Astrocyte of the hippocampus (primary cell): ENCODE results near the gene SCN5A.

Source experiments
- DNase-seq: peaks from one replicate; pipeline ENCODE4 v3.0.0; 2011; ENCODE audit warnings: low read depth, low spot score

SCN5A gene

DNA sequence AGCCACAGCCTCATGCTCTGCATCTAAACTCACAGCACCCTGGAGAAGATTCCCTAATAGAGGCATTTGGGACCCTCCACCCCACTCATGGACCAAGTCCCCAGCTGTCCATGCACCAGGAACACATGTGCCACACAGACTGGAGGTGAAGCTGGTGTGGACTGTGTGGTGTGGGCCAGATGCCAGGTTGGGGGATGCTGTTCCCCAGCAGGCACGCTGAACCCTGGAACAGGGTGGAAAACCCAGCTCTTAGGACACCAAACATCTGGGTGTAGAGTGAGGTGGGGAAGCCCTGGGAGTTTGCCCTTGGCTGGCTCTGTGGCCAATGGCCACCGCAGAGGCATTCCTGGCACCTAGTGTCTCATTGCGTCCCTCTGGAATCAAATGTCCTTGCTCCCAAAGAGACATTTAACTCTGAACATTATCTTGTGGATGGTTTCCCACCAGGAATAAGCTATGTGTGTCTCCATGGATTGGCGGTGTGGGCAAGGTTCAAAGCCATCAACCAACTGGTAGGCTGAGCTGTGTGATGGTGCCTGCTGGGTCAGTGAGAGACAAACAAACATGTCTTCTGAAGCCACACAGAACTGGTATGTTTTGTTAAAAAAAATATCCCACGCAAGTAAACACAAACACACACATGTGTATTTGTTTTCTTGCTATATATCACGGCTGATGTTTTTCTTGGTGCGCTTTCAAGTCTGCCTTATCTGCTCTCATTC is 88.3 kb downstream of the SCN5A start:
- DNase-seq: no peak

DNA sequence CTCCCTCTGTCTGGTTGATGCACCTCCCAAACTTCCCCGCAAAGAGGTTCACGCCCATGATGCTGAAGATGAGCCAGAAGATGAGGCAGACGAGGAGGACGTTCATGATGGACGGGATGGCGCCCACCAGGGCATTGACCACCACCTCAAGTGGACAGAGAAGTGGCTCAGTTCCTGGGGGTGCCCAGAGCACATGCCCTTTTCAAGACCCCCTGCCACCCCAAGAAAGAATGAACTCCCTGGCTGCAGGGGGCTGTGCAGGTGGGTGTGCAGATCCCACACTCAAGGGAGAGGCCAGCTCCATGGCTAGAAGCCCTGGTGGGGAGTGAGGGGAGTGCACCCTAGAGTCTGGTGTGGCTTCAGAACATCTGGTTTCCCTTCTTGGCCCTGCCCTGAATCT is 89.2 kb downstream of the SCN5A start:
- no peak for DNase-seq

DNA sequence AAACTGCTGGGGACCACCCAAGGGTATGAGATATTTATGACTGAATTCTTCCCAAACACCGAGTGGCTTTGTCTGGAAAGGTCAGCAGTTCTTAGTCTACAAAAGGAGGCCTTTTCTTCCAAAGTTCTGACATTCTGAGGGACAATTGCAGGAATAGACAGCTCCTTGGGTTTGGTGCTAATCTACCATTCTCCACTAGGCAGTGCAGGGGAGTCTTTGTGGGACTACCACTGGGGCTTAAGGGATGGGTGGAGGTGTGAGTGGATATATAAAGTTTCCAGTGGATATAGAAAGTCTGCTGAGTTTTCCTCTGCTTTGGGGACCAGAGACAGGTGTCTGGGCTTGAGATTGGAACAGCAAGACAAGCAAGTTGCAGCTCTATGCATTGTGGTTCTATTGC is 90.6 kb downstream of the SCN5A start:
- DNase-seq: no peak

DNA sequence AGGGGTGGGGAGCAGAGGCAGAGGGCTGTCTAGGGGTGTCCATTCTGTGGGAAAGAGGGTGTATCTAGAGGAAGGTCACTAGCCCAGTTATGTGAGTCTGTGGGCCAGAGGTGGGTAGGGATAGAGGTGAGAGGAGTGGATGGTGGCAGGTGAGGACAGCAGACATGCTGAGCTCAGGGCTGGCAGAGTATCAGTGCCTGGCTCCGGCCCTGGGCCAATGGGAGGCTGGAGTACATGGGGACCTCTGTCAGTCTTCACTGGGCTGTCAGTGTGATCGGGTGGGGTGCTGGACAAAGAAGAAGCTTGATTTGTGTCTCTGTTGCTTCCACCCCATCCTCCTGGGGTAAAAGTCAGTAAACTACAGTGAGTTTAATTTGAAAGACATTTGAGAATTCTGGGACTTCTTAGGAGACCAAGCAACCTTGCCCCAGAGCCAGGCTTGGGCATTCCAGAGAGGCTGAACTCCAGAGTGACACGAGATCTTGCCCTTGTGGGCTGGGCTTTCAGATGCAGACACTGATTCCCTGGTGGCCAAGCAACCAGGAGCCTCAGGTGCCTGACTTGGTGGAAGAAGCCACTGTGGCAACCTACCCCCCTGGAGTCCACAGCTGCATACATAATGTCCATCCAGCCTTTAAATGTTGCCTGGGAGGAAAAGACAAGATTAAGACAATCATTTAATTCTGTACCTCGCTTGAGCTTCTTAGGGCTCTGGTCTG is 92.7 kb downstream of the SCN5A start:
- DNase-seq: no peak

DNA sequence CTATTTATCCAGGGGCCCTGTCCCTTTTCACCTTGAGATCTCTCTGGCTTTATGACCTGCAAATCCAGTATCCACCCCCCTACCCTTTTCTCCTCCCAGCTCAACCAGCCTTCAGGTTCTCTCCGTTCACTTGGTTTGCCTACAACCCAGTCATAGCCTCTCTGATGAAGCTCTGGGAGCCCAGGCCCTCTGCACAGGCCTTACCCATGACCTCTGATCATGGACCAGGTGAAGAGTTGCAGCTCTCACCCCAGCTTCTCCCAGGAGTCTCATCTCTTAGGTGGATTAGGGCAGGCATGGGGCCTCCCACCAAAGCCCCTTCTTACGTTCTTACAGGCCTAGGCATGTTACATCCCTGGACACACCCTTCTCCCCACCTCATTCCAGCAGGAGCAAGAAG is 93.6 kb downstream of the SCN5A start:
- no peak for DNase-seq

DNA sequence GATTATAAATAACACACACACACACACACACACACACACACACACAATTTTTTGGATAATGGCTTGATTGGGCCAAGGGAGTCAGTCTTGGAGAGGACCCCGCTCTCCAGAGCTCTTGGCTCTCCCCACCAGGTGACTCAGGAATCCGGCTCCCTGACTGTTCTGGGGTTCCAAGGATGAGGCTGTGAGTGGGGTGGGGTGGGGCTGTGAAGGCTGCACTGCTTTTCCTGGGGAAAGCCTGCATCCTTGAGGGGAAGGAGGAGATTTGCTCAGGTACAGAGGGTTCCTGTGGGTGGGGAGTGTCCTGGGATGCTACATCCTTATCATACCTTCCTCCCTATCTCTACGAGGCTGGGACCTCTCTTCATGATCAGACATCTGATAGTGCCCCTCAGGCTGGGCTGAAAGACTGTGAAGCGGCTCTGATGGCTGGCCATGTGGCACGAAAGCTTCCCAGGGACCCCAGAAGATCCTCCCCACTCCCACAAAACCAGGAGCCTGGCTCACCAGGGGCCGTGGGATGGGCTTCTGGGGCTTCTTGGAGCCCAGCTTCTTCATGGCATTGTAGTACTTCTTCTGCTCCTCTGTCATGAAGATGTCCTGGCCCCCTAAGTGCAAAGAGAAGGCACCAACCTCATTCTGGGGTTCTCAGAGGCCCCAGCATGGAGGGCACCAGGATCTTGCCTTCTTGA is 94.2 kb downstream of the SCN5A start:
- no peak for DNase-seq

DNA sequence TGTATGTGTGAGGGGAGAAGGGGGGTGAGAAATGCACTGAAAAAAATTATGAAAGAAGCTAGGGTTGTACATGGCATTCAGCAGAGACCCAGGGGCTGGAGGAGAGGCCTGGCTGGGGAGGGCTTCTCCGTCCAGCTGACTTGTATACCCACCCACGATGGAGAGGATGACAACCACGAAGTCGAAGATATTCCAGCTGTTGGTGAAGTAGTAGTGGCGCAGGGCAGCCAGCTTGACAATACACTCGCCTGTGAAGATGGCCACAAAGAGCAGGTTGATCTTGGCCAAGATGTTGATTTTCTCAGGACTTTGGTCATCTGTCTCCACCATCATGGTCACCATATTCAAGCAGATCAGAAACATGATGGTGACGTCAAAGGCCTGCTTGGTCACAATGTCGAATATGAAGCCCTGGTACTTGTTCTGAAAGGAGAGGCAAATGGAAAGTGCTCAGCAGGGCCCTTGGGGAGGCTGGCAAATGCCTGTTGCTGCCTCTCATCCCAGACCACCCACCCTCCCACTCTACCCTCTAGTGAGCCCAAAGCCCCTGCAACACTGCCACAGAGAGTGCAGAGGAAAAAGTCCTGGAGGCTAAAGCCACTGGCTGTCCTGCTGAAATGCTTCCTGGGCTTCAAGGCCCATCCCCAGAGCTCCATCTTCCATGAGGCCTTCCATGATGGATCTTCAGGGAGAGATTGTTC is 95.2 kb downstream of the SCN5A start:
- DNase-seq: no peak

DNA sequence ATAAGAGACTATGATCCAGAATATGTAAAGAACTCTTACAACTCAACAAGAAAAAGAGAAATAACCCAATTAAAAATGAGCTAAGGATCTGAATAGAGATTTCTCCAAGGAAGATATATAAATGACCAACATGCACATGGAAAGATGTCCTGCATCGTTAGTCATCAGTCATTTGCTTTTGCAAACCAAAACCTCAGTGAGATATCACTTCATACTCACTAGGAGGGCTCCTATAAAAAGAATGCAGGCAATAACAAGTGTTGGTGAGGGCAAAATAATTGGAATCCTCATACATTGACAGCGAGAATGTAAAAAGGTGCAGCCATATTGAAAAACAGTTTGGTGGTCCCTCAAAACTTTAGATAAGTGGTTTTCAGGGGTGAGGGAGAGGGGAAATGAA is 96.4 kb downstream of the SCN5A start:
- DNase-seq: no peak

DNA sequence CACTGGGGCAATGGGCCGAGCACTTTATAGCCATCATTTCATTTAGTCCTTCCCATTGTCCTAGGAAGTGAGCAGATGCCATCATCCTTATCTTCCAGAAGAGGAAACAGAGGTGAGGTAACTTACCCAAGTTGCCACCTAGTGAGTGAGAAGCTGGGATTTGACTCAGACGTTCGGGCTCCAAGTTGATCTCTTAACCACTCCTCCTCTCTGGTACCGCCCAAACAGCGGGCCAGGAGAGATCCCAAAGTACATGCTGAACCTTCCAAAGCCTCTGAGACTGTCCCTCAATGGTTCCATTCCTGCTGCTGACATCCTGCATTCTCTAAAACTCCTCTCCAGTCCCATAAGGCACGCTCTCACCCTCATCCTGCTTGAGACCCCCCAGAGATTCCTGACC is 97.1 kb downstream of the SCN5A start:
- no peak for DNase-seq

DNA sequence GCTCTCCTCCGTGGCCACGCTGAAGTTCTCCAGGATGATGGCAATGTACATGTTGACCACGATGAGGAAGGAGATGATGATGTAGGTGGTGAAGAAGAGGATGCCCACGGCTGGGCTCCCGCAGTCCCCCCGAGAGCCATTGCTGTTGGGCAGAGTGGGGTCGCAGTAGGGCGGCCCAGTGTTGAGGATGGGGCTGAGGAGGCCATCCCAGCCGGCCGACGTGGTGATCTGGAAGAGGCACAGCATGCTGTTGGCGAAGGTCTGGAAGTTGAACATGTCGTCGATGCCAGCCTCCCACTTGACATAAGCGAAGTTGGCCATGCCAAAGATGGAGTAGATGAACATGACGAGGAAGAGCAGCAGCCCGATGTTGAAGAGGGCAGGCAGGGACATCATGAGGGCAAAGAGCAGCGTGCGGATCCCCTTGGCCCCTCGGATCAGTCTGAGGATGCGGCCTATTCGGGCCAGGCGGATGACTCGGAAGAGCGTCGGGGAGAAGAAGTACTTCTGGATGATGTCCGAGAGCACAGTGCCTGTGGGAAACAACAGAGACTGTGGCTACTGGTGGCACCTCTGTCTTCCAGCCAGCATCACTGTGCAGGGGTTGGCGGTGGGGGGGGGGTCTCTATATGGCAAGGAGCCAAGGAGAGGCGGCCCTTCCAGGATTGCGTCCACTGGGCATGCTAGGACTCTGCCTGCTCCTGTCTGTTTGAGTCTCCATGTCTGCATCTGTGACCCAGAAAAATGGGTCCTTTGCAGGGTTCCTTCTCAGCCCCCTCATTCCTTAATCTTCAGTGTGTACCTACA is 98.3 kb downstream of the SCN5A start:
- DNase-seq: no peak

DNA sequence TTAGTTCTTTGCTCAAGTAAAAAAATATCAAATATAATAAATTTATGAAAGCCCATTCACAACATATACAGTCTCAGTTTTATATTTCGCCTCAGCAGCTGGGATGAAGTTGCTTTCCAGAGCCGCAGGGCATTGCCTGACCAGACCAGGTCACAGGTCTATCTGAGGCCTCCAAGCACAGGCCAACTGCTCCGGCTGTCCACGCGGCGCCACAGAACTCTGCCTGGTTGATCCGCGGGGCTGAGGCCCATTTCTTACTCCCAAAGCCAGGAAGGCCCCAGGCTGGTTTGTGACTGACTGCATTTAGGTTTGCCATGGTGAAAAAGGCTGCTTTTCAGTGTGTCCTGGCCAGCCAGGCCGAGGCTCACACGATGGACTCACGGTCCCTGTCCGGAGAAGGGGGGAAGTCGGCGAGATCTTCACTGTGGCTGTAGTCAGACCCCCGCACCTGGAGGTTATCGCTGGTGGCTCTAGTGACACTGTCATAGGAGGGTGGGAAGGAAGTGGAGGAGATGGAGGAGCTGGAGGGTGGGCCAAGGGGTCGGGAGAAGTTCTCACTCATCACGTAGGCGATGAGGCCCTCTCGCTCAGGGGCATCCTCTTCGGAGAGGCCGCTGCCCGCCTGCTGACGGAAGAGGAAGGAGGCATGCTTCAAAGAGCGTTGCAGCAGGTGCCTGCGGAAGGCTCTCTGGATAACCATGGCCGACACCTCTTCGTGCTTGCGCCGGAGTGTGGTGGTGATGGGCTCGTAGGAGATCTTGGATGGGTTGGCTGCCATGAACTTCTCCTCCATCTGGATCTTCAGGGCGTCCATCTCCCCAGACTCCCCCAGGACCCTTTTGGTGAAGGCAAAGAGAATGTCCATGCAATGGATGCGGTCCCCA is 99.3 kb downstream of the SCN5A start:
- DNase-seq: no peak

DNA sequence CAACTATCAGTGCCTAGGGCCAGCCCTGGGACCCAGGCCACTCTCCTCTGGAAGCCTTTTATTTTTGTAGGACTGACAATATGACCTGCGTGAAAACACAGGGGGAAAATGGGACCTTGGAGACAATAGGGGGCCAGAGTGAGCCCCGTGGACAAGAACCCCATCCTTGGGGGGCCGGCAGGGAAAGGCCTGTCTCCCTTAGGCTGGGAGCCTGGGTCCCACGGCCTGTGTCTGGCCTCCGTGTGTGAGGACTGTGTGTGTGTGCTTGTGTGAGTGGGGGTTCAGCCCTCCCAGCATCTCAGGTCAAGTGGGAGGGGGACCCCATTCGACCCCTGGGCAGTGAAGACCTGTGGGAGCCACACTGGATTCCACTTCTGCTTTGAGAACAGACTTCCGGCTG is 100.0 kb downstream of the SCN5A start:
- DNase-seq: no peak

DNA sequence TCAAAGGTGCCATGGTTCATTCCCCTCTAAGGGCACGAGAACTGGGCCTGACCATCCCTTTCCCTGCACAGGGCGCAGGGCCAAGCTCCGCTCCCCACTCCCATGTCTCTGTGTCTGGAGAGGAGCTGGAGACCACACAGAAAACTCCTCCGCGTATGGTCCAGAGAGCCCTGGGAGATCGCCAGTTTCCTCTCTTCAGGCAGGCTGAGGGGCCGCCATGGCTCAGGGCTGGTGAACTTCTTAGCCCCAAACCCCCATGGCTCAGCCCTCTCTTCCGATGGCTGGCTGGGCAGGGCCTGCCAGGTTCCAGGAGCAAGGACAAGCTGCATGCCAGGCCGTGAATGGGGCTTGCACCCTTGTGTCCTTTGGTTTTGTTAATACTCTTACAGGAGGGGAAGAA is 100.4 kb downstream of the SCN5A start:
- no peak for DNase-seq

DNA sequence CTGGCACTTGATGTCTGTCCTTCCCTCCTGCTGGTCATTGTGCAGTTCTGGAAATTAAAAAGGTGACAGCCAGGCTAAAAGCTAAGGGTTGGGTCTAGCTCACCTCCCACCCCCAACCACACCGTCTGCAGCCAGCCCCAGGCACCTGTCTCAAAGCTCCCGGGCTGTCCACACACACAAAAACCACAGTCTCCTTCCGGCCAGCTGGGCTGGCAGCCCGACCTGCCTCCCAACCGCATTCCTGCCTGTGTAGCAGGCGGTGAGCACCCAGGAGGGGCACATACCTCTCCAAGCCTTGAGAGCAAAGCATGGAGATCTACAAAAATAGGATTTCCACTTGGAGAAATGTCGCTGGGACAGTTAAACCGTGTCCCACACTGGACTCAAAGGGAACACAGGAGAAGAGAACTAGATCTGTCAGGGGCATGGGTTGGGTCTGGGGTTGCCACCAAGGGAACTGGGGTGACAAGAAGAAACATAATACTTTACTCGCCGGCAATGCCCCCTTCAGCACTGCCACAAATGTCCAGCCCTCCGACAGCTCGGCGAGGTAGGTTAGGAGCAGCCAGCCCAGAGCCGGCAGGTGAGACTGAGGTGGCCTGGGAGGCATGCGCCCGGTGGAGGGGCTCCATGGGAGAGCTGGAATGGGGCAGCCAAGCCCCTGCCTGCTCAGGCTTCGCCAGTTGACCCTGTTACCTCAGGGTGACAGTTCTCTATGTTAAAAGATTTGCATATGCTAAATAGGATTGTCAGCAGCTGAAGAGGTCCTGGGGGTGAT is 101.1 kb downstream of the SCN5A start:
- DNase-seq: peak; percentile 77

DNA sequence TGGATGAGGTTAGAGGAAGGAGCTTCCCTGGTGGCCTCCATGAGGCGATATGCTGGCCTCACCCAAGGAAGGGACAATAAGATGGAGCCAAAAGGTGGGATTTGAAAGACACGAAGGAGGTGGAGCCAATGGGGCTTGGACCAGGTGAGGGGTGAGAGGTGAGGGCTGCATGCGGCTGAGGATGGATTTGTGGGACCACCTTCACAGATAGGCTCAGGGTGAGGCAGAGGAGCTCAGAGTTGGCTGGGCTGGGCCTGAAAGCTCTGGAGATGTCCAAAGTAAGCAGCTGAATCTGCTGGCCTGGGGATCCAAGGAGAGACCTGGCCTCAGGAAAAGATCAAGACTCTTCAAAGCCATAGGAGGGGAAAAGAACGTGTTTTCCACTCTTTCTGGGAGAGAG is 103.5 kb downstream of the SCN5A start:
- DNase-seq: no peak

DNA sequence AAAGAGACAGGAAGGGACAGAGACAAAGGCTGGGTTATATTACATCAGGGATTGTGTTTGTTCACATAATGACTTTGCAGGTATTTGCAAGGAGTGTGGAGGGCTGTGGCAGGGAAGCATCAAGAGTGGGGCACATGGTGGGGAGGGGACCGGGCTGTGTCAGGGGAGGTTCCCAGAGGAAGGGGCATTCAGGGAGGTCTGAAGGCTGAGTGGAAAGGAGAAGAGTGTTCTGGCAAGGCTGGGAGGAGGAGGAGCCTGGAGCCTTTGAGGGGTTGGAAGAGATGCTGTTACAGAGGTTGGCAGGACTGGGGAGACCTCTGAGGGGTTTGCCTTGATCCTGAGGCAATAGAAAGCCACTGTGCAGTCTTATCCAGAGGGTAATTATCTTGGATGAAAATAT is 103.9 kb downstream of the SCN5A start:
- DNase-seq: no peak

DNA sequence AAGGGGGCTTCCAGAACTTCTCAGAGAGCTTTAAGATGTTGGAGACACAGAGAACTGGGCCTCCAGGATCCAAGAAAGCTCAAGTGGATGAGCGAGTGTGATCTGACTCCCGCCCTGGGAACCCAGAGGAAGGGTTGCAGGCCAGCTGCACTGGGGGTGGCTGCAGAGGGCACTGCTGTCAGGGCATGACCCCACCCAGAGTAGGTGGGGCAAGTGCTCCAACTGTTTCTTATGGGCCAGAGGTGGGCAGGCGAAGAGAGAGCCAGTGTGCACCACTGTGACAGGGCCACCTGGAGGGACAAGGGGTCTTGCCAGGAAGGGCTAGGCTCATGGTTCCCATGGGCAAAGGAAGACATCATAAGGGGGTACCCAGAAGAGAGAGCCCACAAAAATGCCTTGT is 104.6 kb downstream of the SCN5A start:
- no peak for DNase-seq

DNA sequence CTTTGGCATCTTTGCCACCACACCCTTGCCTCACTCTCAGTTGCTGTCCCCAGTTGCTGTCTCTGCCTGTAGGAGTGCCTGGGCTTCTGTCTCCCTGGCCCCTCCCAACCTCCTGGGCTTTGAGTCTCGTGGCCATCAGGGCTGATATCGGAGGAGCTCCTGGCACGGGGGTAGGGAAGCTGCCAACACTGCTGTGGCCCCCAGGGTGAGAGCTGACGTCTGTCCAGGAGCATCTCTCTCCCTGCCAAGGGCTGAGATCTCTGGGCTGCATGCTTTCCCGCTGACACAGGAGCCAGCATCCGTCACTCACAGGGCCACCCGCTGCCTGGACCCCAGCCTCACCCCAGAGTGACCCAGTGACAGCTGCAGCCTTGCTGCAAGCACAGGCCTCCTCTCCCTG is 105.9 kb downstream of the SCN5A start:
- no peak for DNase-seq

DNA sequence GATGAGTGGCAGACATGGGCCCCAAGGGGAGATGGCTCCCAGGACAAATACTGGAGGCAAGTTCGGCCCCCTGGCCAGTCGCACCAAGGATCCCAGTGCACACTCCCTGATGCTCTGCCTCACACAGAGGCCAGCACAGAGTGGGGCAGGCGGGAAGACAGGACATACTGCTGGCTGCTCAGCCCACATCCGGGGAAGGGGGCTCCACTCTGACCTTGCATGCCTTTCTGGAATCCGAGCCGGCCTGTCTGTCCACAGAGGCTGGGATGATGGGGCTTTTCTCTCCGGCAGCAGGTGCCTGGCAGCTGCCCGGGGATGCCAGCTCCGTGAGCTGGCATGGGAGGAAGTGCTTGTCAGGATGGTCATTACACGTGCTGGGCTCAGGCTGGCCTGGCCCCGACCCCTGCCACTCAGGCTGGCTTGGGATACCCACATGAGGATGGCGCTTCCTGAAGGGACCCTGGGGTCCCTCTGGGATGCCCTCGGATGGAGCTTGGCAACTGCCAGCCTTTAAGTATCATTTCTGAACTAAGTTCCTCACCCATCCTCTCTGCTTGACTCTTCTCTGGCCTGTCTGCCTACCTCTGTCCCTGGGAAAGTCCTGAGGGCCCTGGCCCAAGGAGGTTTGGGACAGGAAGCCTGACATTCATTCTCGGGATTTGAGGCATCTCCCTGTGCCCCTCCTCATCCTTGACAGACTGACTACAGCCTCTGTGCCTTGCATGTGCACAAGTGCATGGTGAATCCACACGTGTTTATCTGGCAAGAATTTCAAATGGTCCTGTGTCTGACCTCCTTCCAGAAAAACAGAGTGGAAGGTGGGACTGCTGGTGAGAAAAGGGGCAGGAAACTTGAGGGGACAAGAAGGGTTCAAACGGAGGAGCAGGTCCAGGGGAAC is 106.8 kb downstream of the SCN5A start:
- DNase-seq: no peak
